Bronchial smooth muscle cell (primary cell): Measurements from ENCODE around the gene GDF7. TPM values are rescaled to one million over a fixed set of nuclear protein-coding genes. Genes with fewer than 3 reads are reported as not detected.

ENCODE experiments used
- total RNA-seq: library from RNA; depleted of rRNA; stranded (reverse); fragments of >200 nt; gene quantifications from 2 replicates; pipeline ENCODE4 v1.2.1, GENCODE V29; 2014

The GDF7 gene
- under 0.01 TPM in 2 replicates for total RNA-seq

DNA sequence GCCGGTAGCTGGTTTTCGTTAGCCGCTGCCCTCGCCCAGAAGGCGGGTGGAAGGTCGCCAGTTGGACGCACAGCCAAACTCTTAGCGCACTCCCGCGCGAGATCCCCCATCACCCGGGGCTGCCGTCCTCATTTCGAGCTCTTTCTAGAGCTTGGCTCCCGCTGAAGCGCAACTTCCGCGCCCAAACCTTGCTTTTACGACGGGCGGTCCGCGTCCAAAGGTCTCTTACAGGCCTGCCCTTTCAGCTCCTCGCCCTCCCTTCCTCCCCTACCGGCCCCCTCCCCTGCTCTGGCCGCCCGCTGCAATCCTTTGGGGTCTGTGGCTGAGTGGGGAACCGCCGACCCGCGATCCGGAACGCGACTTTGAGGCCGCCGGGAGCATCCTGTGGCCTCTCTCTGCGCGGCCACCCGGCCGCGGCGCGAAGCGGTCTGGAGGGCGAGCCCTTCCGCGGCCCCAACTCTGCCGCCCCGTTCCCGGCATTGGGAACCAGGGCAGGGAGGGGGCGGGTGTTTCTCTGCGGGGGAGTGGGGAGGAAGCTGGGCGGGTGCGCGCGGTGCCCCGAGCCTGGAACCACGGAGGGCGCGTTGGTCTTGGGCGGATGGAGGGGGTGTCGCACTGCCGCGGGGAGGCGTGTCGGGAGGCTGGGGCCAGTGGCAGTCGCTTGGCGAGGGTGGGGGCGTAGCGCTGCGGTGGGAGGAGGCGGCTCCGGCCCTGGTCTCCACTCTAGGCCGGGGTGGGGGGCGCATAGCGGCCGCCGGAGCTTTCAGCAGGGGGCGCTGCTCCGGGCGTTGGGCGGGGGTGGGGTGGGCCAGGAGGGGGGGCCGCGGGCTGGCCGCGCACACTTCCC lies at the start of gene GDF7:
Gene GDF7 (plus strand): TSS at position 841 of the 847 bp plus-strand sequence. CDS start 96 bp downstream, outside the sequence.

DNA sequence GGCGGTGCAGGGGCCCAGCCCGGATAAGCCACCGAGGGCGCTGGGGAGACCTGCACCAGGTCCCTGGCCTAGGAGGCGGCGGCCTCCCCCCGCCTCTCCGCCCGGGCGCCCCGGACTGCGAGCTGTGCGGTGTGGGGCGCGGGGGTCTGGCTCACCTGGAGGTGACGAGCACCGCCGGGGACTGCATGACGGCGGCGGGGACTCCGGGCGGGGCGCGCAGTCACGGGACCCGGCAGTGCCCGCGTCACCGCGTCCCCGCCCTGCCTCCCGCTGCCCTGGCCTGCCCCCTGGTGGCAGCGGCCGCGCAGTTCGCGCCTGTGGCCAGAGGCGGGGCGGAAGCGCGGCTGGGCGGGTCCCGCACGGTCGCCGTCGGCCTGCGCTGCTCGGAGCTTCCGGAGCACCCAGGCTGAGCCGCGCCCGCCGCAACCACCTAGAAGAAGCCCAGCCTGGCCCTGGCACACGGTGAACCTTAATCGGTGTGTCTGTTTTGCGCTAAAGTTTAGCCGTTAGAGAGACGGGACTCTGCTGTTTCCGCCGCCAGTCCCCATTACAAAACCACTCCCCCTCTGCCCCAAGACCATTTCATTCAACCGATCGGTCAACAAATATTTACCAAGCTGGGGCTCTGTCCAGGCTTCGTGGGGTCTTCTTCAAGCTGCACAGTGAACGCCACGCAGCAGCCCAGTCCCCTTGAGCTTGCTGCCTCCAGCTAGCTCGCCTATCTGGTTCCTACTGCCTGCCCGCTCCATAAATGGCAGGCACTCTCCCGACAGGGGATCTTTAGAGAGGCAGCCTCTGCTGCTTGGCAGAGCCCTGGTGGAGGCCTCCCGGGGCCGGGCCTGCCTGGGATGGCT lies 15.8 kb upstream of the GDF7 start, which contains the start of gene HS1BP3:
Gene HS1BP3 (minus strand): TSS at position 222 of the 854 bp plus-strand sequence. CDS start 35 bp downstream, at position 187.

Other genes starting within 250 kb of the GDF7 start
- 33.0 and 77.7 TPM in 2 replicates for gene RHOB, start 220.1 kb upstream of the GDF7 start, total RNA-seq
- 29.4 and 31.4 TPM in 2 replicates for gene HS1BP3, start 16.0 kb upstream of the GDF7 start, total RNA-seq
- 10.2 and 11.9 TPM in 2 replicates for gene LDAH, start 156.0 kb downstream of the GDF7 start, total RNA-seq